Endothelial cell of umbilical vein (primary cell): ENCODE measurements around the gene CCR7. TPM values are rescaled to one million over a fixed set of nuclear protein-coding genes. Genes with fewer than 3 reads are reported as not detected.
"Not testable (repeated sequence)": the region's sequence is repeated elsewhere in the genome, so short reads cannot be mapped to it uniquely, and the experiment has no call there.

Experiments used
- BruUV-seq: library from RNA; stranded (reverse); fragments of 400-500 nt; replicated peaks from 2 replicates; lab custom pipeline; 2021; lab: Mats Ljungman, UMichigan
- CTCF ChIA-PET: fragments of 300-600, 350-600 bp; sonication (Branson Sonifier 250); formaldehyde crosslinking; loops from one replicate; lab custom pipeline; 2021; ENCODE audit warnings: antibody characterized with exemption, inconsistent platforms; lab: Charles Lee
- POLR2A ChIA-PET: fragments of 300-600, 350-600 bp; sonication (Branson Sonifier 250); formaldehyde crosslinking; loops from one replicate; lab custom pipeline; 2021; ENCODE audit warnings: antibody characterized with exemption, inconsistent platforms; lab: Charles Lee
- DNase-seq: peaks from one replicate; pipeline ENCODE4 v3.0.0-alpha.2; 2011; ENCODE audit warnings: low read depth, low spot score
- FAIRE-seq: peaks from 2 replicates; lab custom pipeline; 2011; peaks lifted over from hg19 to GRCh38; lab: Jason Lieb, UNC
- H2AFZ ChIP-seq: 2 replicates; pipeline ENCODE4 v1.6.0; 2012; ENCODE audit warnings: low read depth, low read length, control low read depth, inconsistent platforms
- H3K27ac ChIP-seq: 2 replicates; pipeline ENCODE4 v1.5.1; 2011; ENCODE audit warnings: low read depth, mild to moderate bottlenecking, control low read depth, low read length, moderate library complexity; ENCODE audit not compliant: insufficient read depth
- H3K27me3 ChIP-seq, 2 experiments: 2 replicates each; pipeline versions ENCODE4 v1.6.0 to v1.6.1; 2011; ENCODE audit warnings: low read length in 2 of 2, mixed read lengths in 1 of 2; ENCODE audit not compliant: control insufficient read depth in 2 of 2, insufficient read depth in 2 of 2
- H3K36me3 ChIP-seq, 2 experiments: 2 replicates in 1 of 2; 3 replicates in 1 of 2; pipeline ENCODE4 v1.5.1; 2011; ENCODE audit warnings: low read length in 2 of 2, mild to moderate bottlenecking in 1 of 2, moderate library complexity in 1 of 2; ENCODE audit not compliant: control insufficient read depth in 2 of 2, insufficient read depth in 2 of 2; ENCODE audit errors: extremely low read depth in 1 of 2
- H3K4me1 ChIP-seq: 3 replicates; pipeline ENCODE4 v1.5.1; 2011; ENCODE audit warnings: mild to moderate bottlenecking, low read length; ENCODE audit not compliant: control insufficient read depth, insufficient read depth; ENCODE audit errors: extremely low read depth
- H3K4me2 ChIP-seq: 2 replicates; pipeline ENCODE4 v1.6.1; 2011; ENCODE audit warnings: low read length, control low read depth, mixed read lengths; ENCODE audit not compliant: insufficient read depth
- H3K4me3 ChIP-seq, 3 experiments: fragments of 200-600 bp in 1 of 3; sonication (generic), shearing (Covaris generic) in 1 of 3; replicated peaks in 1 of 3; 2 replicates each; pipeline ENCODE4 v1.5.1; 2011 to 2016; ENCODE audit warnings: control low read depth in 3 of 3, low read length in 3 of 3, mild to moderate bottlenecking in 2 of 3, inconsistent platforms in 1 of 3, low read depth in 1 of 3, moderate library complexity in 1 of 3; ENCODE audit not compliant: insufficient read depth in 1 of 3
- H3K79me2 ChIP-seq: 2 replicates; pipeline ENCODE4 v1.6.0; 2012; ENCODE audit warnings: low read length, inconsistent platforms; ENCODE audit not compliant: control insufficient read depth, insufficient read depth
- H3K9ac ChIP-seq: replicated peaks from 2 replicates; pipeline ENCODE3; 2011; ENCODE audit warnings: low read length, control low read depth; ENCODE audit not compliant: insufficient read depth; ENCODE audit errors: extremely low read depth
- H3K9me1 ChIP-seq: replicated peaks from 3 replicates; pipeline ENCODE4 v1.6.0; 2011; ENCODE audit warnings: mild to moderate bottlenecking, low read length; ENCODE audit not compliant: control insufficient read depth, insufficient read depth; ENCODE audit errors: extremely low read depth
- H3K9me3 ChIP-seq: replicated peaks from 2 replicates; pipeline ENCODE4 v1.5.1; 2012; ENCODE audit warnings: low read length, inconsistent platforms; ENCODE audit not compliant: control insufficient read depth, insufficient read depth
- H4K20me1 ChIP-seq: replicated peaks from 2 replicates; pipeline ENCODE3; 2011; ENCODE audit warnings: mild to moderate bottlenecking, low read length; ENCODE audit not compliant: control insufficient read depth, insufficient read depth; ENCODE audit errors: extremely low read depth
- dilution Hi-C: fragments of 300-500 bp; cut with MboI; formaldehyde crosslinking; loops from one replicate; pipeline ENCODE4 v1.15.0; 2019; ENCODE audit warnings: low sequenced_read_pairs; ENCODE audit not compliant: extremely low pct_ligation_motif_present
- intact Hi-C: fragments of 100-400 bp; cut with micrococcal nuclease; formaldehyde crosslinking; loops from one replicate; pipeline ENCODE4 v1.10.0; 2022
- polyA plus RNA-seq, 4 experiments: library from polyadenylated mRNA; depleted of rRNA in 3 of 4; stranded (reverse) in 3 of 4; unstranded in 1 of 4; fragments of >200 nt; gene quantifications; 2 replicates each; pipeline versions ENCODE4 v1.2.1 to v1.2.3, GENCODE V29; 2011 to 2012; ENCODE audit warnings: missing spikeins in 1 of 4
- total RNA-seq: library from RNA; stranded (reverse); gene quantifications from 2 replicates; pipeline ENCODE4 v1.2.3, GENCODE V29; 2021

Gene CCR7
- total and polyA plus RNA-seq, 2 donors (not counting 3 experiments of a cell fraction or from before 2014, with no cell fraction given), result 0.18 TPM; not detected in 1

DNA sequence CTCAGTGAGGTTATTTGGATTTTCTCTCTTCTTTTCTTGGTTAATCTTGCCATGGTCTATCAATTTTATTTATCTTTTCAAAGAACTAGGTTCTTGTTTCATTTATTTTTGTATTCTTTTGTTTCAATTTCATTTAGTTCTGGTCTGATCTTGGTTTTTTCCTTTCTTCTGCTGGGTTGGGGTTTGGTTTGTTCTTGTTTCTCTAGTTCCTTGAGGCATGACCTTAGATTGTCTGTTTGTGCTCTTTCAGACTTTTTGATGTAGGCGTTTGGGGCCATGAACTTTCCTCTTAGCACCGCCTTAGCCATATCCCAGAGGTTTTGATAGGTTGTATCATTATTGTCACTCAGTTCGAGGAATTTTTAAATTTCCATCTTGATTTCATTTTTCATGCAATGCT, 21.0 kb upstream of the CCR7 start:
- H3K4me3 ChIP-seq, BruUV-seq, dilution Hi-C loops, POLR2A ChIA-PET, DNase-seq, H4K20me1 ChIP-seq, intact Hi-C loops, H3K9ac ChIP-seq, H3K9me3 ChIP-seq, H3K4me2 ChIP-seq, FAIRE-seq, H3K27ac ChIP-seq, H3K36me3 ChIP-seq, H3K79me2 ChIP-seq, CTCF ChIA-PET, H3K9me1 ChIP-seq, H2AFZ ChIP-seq: not testable (repeated sequence)
- peaks cover 18% of the 10 kb centered on the region for H3K4me1 ChIP-seq
- H3K27me3 ChIP-seq, result peaks cover 5 to 11% of the 10 kb centered on the region in 2 experiments

DNA sequence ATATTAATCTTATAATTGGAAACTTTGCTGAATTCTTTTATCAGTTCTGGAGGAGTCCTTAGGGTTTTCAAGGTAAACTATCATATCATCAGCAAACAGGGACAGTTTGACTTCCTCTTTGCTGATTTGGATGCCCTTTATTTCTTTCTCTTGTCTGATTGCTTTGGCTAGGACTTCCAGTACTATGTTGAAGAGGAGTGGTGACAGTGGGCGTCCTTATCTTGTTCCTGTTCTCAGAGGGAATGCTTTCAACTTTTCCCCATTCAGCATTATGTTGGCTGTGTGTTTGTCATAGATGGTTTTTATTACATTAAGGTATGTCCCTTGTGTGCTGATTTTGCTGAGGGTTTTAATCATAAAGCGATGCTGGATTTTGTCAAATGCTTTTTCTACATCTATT, 19.7 kb upstream of the CCR7 start:
- H3K79me2 ChIP-seq, H3K9me3 ChIP-seq, H3K9me1 ChIP-seq, H4K20me1 ChIP-seq, H3K9ac ChIP-seq, H3K4me2 ChIP-seq, intact Hi-C loops, H2AFZ ChIP-seq, dilution Hi-C loops, BruUV-seq, FAIRE-seq, H3K4me3 ChIP-seq, H3K36me3 ChIP-seq, DNase-seq, H3K27me3 ChIP-seq, H3K27ac ChIP-seq, POLR2A ChIA-PET: not testable (repeated sequence)
- peaks cover 18% of the 10 kb centered on the region for H3K4me1 ChIP-seq
- CTCF ChIA-PET, result interaction anchor here (1.0 kb wide), 1 partner anchor 35 kb away, joined by 4 read pairs; no protein-coding TSS in a partner anchor
